Measurements from ENCODE around the gene DOCK3.

DNA sequence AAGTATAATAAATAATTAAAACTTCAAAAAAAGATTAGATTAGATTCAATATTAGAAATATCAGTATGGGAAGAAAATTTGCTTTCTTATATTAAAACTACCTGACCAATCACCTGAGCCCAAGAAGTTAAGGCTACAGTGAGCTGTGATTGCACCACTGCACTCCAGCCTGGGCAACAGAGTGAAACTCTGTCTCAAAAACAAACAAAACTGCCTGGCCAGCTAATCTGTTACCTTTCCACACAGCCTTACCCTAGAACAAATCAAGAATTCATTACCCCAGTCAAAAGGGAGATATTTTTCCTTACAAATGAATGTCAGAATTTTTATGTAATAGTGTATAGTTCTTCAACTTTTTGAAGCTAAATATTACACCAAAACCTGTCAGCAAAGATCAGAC, 593.4 kb downstream of the DOCK3 start:
- TF ChIP-seq BACH2 (CRISPR knock-in tag; IDR thresholded peaks at IDR 0.05; ENCODE audit: borderline replicate concordance) = no peak
- no peak for TF ChIP-seq ZNF8 (CRISPR knock-in tag; IDR thresholded peaks at IDR 0.05)
